BJ (cell line): ENCODE measurements around the gene DIO1. TPM values are rescaled to one million over a fixed set of nuclear protein-coding genes. Genes with fewer than 3 reads are reported as not detected.

ENCODE experiments used
- CTCF ChIA-PET: fragments of 350-600 bp; formaldehyde crosslinking; extraction: SDS; loops from one replicate; lab custom pipeline; 2021; ENCODE audit warnings: antibody characterized with exemption, inconsistent platforms; lab: Yijun Ruan, JAX
- POLR2A ChIA-PET: fragments of 300-600 bp; sonication (Branson Sonifier 250); formaldehyde crosslinking; extraction: SDS; loops from one replicate; lab custom pipeline; 2021; ENCODE audit warnings: antibody characterized with exemption; lab: Charles Lee
- DNase-seq: peaks from one replicate; pipeline ENCODE4 v3.0.0-alpha.2; 2011; ENCODE audit warnings: low read depth
- H3K27me3 ChIP-seq: 2 replicates; pipeline ENCODE4 v1.6.0; 2011; ENCODE audit warnings: low read length; ENCODE audit not compliant: control insufficient read depth, insufficient read depth
- H3K36me3 ChIP-seq: 2 replicates; pipeline ENCODE4 v1.5.1; 2011; ENCODE audit warnings: low read length; ENCODE audit not compliant: control insufficient read depth, insufficient read depth
- H3K4me3 ChIP-seq: 2 replicates; pipeline ENCODE4 v1.5.1; 2011; ENCODE audit warnings: low read depth, mild to moderate bottlenecking, control low read depth, low read length
- polyA plus RNA-seq: library from polyadenylated mRNA; depleted of rRNA; stranded (reverse); fragments of >200 nt; gene quantifications from 2 replicates; pipeline ENCODE4 v1.2.3, GENCODE V29; 2011
- TF ChIP-seq, protein P1 (sequence below): IDR thresholded peaks from 2 replicates; pipeline ENCODE4 v1.5.1; 2011; ENCODE audit warnings: low read depth, mild to moderate bottlenecking, control low read depth, inconsistent platforms, low read length, moderate library complexity; ENCODE audit not compliant: insufficient read depth

DIO1 gene
- polyA plus RNA-seq, 1 experiment = not detected

DNA sequence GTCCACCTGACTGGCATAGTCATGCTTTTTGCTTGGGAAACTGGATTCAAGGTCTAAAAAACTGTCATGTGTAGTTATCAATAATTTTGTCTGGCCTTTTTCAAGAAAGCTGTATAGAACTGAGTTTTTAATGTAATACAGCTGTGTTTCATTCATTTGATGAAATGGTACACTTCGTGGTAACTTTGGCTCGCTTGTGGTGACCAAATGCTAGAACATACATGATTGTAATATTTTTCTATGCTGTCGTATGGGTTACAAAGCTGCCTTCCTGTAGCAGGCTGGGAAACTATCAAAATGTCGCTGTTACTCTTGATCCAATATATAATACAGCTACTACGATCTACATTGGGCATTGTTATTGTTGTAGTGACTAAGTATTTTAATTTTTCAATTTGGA, 54.3 kb downstream of the DIO1 start:
- Histone ChIP-seq H3K27me3 (no peaks in the 10 kb centered on the region), H3K4me3 (no peak overlapping the region), H3K36me3 (peaks cover 6% of the 10 kb centered on the region)
- ChIA-PET CTCF (interaction anchor here (0.7 to 4.9 kb wide), 11 partner anchors 10 to 862 kb away, joined by 3 to 41 read pairs (median 6); partner anchors contain the start of gene YIPF1), POLR2A (interaction anchor here (0.6 to 0.7 kb wide), 2 partner anchors 9 to 333 kb away, joined by 3 read pairs; no protein-coding TSS in a partner anchor)
- no peak for DNase-seq
- TF ChIP-seq, protein P1, sequence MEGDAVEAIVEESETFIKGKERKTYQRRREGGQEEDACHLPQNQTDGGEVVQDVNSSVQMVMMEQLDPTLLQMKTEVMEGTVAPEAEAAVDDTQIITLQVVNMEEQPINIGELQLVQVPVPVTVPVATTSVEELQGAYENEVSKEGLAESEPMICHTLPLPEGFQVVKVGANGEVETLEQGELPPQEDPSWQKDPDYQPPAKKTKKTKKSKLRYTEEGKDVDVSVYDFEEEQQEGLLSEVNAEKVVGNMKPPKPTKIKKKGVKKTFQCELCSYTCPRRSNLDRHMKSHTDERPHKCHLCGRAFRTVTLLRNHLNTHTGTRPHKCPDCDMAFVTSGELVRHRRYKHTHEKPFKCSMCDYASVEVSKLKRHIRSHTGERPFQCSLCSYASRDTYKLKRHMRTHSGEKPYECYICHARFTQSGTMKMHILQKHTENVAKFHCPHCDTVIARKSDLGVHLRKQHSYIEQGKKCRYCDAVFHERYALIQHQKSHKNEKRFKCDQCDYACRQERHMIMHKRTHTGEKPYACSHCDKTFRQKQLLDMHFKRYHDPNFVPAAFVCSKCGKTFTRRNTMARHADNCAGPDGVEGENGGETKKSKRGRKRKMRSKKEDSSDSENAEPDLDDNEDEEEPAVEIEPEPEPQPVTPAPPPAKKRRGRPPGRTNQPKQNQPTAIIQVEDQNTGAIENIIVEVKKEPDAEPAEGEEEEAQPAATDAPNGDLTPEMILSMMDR = no peak

DNA sequence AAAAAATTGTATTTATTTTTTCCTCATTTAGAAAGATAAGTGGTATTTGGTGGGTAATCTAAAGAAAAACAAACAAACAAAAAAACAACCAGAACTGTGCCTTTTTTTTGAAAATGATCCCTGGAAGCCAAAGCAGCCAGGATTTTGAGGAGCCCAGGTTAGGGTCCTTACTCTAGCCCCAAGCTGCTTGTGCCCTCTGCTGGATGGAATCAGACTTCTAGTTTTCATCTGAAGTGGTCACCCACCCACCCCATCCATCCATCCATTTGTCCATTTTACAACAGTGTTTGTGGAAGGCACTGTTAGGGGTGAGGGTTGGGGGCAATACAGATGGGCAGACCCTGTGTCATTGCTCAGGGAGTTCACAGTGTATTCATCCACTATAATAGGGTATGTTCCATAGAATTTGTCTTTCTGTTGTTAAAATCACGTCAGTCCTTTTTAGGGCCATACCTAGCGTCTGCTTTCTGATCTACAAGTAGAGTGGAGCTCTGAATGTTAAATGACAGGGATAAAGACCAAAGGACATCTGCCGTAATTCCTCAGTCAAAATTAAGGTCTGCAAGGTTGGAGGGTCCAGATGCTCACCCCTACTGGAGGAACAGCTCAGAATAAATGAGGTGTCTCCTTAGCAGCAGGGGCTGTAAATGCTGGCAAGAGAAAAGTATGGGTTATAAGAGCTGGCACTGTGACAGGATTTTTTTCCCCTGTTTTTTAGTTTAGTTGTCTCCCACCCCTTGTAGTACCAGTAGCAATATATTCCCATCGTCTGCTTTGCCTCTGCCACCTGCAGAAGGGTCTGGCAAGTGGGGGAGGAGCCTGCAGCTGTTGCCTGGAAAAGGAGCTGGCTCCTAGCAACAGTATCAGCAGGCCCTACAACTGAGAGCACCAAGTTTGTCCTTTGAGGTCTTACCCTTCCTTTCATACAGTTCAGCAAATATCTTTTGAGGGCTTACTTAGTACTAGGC, 55.3 kb downstream of the DIO1 start:
- CTCF ChIA-PET = interaction anchor here (0.6 to 4.9 kb wide), 16 partner anchors 9 to 1211 kb away, joined by 3 to 41 read pairs (median 4); partner anchors contain the start of gene YIPF1
- TF ChIP-seq, protein P1 = peak; percentile 69
- H3K4me3 ChIP-seq = no peak overlapping the region
- POLR2A ChIA-PET = no interaction called here
- H3K27me3 ChIP-seq = no peaks in the 10 kb centered on the region
- no peak for DNase-seq
- peaks cover 8% of the 10 kb centered on the region for H3K36me3 ChIP-seq

DNA sequence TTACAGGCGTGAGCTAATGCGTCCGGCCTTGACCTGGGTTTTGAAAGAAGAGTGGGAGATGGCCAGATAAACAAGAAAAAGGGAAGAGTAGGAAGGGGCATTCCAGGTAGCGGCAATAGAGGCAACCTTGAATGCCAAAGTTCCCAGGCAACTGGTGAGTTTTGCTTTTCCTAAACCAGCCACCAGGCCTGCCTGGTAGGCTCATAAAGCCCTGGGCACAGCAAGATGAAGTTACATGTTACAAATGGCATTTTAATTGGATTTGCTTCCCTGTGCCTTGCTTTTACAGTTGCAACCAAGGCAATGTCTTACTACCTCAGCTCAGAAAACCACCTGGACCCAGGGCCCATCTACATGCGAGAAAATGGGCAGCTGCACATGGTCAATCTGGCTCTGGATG, 57.7 kb downstream of the DIO1 start:
- no peaks in the 10 kb centered on the region for H3K27me3 ChIP-seq
- TF ChIP-seq, protein P1 = no peak
- CTCF ChIA-PET = no interaction called here
- H3K4me3 ChIP-seq = no peak overlapping the region
- peaks cover 8% of the 10 kb centered on the region for H3K36me3 ChIP-seq
- POLR2A ChIA-PET = no interaction called here
- no peak for DNase-seq

DNA sequence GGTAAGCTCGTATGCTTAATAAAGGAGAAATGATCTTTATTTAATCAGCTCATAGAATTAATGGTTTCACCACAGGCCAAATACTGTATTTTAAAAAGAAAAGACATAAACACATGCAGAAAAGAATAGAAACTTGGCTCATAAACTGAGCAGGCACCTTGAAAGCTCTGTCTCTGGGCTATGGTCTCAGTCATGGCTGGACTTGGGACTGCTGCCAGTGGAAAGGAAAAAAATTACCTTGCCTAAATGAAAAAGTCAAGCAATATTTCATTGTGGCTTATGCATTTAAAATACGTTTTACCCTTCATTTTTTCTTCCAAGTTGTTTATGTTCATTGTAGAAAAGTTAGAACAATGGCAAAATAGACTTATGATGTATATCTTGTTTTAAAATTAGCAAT, 60.1 kb downstream of the DIO1 start:
- CTCF ChIA-PET = interaction anchor here (1.2 kb wide), 1 partner anchor 76 kb away, joined by 8 read pairs; no protein-coding TSS in a partner anchor
- POLR2A ChIA-PET = interaction anchor here (0.6 kb wide), 1 partner anchor 914 kb away, joined by 4 read pairs; no protein-coding TSS in a partner anchor
- TF ChIP-seq, protein P1 = no peak
- DNase-seq = no peak
- peaks cover 8% of the 10 kb centered on the region for H3K36me3 ChIP-seq
- no peak overlapping the region for H3K4me3 ChIP-seq
- no peaks in the 10 kb centered on the region for H3K27me3 ChIP-seq
